Stimulated activated CD8-positive, alpha-beta memory T cell treated with anti-CD3 and anti-CD28 coated beads, Interleukin-15, amount 100 ng/mL, for 48 hours (primary cell): Measurements from ENCODE around the gene SLC30A9.

Experiments used
- DNase-seq, 2 donors: peaks; one replicate each; pipeline ENCODE4 v3.0.0-alpha.2; 2020; ENCODE audit warnings: low read depth in 2 of 2

The SLC30A9 gene

DNA sequence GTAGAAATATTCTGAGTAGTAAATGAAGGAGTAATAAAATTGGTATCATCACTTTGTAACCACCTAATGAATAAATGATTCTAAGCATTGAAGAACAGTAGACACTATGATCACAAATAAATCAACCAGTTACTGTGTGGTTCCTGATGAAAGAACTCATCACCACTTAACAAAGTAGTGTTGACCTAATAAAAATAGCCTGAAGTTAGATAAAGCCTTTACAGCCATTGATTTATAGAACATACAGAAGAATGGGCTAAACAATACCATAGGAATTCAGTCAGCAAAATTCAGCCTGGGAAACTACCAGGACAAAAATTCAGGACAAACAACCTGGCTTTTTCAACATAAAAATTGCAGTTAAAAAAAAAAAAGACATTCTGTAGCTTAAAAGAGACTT, 9.0 kb downstream of the SLC30A9 start:
- DNase-seq = no peak

DNA sequence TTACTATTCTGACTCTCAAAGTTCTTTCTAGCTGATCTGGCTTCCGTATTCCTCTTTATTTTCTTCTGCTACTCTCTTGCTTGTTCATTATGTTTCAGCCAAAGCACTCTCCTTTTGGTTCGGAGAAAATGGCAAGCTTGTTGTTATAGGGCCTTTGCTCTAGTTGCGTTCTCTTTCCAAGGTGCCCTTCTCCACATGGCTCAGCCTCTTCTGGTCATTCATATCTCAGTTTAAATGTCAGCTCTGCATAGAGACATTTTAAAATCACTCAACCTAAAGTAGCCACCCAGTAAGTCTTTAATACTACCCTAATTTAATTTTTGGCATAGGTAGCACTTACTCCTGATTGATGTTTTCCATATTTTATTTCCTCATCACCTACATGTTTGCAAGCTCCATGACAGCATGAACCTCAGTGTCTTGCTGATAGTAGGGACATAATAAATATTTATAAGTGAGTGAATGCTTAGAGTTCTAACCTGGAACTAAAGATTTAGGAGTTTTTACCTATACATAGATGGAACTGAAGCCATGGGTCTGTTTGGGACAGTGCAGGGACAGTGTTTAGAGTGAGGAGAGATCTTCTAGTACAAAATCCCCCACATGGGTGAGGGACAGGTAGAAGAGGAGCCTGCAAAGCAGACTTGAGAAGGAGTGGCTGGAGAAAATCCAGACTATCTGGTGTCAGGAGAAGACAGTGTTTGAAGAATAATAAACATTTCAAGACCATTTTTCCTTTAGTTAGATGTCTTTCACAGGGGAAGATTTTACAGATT, 17.9 kb downstream of the SLC30A9 start:
- no peak for DNase-seq

DNA sequence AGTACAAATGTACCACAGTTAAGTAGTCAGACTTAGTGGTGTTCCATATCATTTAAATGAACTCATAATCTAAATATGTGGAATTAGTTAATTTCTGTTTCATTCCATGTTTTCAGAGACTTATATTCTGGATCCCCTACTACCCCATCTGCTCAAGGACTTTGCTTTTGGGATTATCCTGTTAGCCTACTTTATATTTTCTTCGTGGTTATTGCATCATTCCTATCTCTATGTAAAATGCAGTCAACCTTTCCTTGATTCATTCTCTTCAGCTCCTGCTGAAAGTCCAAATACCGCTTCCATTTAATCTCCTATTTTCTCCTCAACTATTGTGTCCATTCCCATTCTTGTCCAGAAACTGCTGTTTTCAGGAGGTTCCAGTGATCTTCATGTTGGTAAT, 25.1 kb downstream of the SLC30A9 start:
- no peak for DNase-seq

DNA sequence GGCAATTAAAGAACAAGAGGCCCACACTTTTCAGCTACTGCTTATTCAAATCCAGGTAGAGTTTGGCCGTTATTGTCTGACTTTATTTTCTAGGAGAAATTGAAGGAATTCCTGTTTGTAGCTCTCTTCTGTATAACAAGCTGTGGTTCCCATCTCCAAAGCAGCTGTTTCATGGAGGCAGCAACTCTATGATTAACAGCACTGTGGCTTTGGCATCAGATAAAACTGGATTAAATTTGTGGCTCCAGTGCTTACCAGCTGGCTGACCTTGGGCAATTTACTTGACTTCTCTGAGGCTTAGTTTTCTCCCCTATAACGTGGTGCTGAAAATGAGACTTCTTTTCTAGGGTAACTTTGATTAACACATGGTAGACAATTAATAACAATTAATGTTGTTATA, 28.1 kb downstream of the SLC30A9 start:
- no peak for DNase-seq

DNA sequence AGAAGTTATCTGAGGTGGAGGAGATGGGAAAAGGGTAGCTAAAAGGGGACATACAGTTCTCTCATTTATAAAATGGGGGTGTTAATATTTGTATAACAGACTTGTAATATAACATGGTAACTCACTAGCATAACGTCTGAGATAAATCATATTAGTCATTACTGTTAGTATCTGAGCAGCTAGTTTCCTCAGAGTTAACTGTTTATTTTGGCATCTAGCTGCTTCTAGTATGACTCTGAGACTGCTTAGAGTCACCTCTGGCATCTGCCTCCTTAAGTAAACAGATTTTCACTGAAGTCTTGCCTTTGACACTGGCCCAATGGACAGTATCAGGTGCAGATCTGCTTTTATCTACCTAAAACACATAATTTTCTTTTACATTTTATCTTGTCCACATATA, 58.1 kb downstream of the SLC30A9 start:
- DNase-seq = no peak

DNA sequence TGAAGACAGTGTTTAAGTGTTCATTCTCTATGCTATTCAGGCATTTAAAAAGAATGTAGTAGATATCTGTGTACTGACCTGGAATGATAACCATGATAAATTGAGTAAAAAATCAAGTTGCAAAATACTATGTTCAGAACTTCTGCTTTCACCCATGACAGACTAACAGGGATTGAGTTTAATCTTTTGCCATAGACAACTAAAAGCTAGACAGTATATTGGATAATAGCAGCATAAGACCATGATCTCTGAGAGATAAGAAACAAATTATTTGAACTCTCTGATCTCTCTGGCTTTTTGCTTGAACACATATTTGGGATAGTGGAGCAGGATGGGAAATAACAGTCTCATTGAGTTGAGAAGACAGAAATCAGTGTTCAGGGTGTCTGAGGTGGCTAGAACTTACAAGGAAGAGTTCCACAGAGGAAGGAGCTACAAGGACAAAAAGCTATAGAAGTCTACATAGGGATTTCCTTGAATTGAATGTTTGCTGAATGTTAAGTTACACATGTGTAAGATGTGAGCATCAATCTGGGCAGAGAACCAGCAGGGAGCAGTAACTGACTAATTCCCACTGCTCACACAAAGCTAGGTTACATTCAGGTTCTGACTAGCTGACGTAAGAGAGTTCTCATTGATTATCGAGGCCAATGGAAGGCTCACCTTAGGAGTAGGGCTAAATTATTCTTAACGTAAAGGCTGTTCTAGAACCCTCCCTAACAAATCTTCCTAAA, 60.4 kb downstream of the SLC30A9 start:
- no peak for DNase-seq

DNA sequence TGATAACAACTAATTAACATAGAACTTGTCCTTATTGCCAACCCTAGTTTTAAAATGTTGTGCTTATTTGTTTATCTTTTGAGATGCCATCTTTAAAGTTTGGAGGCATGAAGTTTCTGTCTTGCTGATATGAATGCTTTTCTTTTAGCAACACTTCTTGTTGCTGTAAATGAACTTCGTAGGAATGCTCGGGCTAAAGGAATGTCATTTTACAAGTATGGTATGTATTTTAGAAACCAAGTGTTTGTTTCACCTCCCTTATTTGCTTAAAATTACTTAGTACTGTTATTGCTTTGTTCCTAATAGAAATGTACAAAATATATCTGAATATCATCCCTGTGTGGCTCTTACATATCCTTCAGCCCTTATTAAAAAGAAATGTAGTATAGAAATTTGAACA, 76.1 kb downstream of the SLC30A9 start:
- no peak for DNase-seq

DNA sequence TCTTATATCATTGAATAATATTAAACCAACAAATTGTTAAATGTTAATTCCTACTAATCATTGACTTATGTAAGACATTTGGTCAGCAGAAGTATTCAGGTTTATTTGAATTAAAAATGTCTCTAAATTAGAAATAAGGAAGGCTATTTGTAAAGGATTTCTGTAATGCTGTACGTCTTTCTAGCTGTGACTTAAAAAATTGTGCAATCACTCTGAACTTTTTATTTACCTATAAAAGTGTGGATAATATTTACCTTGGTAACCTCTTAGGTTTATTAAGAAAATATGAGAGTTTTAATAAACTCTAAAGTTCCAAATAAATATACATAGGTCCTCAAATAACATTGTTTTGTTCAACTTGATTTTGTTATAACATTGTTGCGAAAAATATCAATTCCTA, 76.9 kb downstream of the SLC30A9 start:
- no peak for DNase-seq

DNA sequence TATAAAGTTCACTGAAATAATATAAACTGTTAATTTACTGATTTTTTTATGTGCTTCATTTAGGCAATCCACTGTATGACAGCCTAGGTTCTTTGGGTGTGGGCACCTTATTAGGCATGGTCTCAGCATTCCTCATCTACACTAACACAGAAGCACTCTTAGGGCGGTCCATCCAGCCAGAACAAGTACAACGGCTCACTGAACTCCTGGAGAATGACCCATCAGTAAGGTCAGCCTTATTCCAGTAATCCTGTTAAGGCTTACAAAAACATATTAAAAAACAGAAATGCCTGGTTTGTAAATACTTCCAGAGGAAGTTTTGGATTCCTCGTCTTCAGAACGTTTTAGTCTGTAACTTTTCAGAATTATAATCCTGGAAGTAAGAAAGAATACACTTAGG, 80.1 kb downstream of the SLC30A9 start:
- DNase-seq = no peak

DNA sequence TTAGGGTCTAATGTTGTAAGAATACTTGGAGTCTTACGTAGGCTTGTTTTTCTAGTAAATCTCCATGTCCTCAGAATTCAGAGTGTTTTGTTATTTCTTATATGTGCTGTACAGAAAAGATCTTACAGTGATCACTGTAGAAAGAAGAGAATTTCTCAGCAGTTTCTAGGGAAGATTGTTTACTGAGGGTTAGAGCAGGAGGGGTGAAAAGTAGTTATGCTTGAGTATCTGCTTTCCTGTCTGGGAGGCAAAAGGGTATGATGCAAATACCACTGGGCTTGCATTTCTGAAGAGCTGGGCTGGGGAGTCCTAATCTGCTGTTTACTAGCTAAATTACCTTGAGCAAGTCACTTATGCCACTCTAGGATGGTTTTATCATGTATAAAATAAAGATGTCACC, 84.0 kb downstream of the SLC30A9 start:
- no peak for DNase-seq

DNA sequence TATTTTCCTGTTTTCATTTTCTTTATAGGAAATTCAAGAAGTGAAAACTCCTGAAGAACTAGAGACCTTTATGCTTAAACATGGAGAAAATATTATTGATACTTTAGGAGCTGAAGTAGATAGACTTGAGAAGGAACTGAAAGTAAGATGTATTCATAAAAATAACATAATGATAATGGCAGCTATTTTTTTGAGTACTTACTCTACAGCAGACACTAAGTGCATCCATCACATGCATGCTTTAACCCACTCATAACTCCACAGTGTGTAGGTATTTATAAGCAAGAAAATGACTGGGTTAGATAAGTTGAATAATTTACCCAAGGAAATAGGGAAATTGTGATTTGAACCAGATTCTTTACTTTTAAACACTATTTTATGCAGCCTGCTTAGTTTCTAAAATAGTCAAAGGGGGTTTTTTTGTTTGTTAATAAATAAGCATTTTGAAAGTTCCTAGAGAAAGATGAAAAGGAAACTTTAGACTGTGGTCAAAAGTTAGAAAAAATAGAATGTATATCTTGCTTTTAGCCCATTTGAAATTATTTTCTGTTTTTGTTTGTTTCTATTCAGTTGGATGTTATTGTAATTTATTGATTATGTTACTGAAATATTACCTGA, 88.0 kb downstream of the SLC30A9 start:
- DNase-seq = no peak

DNA sequence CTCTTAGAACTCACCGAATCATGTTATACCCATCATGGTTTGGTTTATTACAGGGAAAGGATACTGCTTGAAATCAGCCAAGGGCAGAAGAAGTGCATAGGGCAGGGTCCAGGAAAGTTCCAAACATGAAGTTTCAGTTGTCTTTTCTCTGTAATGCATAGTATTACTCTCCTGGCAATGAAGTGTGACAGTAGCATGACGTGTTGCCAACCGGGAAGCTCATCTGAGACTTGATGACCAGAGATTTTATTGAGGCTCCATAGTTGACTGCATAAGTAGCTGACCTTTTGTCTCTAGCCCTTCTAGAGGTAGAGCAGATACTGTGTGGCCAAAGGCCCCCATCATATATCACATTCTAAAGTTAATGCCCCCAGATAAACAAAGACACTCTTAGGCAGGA, 90.0 kb downstream of the SLC30A9 start:
- DNase-seq = no peak

DNA sequence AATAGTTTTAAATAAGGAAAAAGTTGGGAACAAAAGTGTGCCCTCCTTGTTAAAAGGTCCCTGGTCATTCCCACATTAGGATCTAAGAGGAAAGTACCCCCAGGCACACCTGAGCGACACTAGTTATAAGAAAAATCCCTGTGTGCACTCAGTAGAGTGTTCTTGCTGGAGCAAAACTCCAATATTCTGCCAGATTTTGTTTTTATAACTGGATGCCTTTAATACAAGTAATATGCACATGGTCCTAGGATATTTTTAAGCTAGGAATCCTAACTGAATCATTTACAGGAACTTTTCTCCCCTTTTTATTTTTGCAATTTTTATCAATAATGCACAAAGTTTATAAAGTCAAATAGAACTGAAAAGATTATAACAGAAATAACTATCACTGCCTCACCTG, 93.5 kb downstream of the SLC30A9 start:
- no peak for DNase-seq

DNA sequence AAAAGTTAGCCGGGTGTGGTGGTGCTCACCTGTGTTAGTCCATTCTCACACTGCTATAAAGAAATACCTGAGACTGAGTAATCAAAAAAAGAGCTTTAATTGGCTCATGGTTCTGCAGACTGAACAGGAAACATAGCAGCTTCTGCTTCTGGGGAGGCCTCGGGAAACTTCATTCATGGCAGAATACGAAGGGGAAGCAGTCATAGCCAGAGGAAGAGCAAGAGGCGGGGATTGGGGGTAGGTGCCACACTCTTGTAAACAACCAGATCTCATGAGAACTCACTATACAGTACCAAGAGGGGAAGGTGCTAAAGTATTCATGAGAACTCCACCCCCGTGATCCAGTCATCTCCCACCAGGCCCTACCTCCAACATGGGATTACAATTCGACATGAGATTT, 98.1 kb downstream of the SLC30A9 start:
- DNase-seq = no peak

DNA sequence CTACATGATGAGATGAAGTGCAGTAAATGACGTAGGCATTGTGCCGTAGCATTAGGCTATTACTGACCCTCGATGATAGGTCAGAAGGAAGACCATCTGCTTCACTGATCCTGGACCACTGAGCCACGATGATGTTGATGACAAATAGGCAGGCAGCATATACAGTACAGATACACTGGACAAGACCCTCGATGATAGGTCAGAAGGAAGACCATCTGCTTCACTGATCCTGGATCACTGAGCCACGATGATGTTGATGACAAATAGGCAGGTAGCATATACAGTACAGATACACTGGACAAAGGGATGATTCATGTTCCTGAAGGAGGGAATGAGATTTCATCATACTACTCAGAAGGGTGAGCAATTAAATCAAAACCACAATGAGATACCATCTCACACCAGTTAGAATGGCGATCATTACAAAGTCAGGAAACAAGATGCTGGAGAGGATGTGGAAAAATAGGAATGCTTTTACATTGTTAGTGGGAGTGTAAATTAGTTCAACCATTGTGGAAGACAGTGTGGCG, 111.2 kb downstream of the SLC30A9 start:
- no peak for DNase-seq

DNA sequence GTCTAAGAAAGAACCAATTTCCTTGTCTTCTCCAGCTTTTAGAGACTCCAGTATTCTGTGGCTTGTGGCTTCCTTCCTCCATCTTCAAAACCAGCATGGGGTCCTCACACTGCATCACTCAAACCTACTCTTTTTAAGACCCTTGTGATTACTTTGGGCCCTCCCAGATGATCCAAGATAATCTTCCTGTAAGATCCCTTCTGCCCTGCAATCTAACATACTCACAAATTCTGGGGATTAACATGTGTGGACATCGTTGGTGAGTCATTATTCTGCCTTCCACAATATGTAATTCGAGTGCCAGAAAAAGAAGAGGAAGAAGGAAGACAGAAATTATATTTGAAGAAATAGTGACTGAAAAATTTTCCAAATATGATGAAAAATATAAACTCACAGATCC, 114.2 kb downstream of the SLC30A9 start:
- DNase-seq = no peak

DNA sequence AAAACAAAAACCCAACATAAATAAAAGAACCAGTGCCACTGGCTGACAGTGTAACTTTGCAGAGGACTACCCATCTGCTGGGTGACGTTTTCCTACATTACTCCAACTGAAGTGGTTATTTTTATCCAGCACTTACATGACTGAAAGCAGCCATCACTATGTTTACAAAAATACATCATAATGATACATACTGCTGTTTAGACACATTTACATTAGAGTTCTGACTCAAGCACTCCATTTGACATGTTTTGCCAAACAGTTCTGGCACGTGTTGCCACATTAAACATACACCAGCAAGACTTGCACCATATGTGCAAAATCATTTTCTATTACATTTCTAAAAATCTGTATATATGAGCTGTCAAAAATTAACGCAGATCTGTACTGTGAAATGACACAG, 122.5 kb downstream of the SLC30A9 start:
- DNase-seq = no peak

DNA sequence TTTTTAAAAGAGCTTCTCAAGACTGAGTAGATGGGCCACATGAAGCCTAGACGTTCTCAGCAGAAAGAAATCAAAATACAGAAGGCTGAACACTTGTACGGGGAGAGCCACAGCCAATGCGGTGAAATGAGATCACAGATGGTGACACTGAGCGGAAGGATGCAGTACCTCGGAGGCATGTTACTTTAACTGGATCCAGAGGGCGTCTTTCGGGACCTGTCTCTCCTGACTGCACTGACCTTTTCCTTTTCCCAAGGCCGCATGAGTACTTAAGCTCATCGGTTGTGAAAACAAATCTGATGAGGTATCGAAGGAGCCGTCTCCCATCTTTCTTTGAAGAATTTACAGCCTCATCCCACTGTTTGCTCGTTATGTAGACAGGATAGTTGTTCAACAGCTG, 129.6 kb downstream of the SLC30A9 start:
- DNase-seq = no peak

DNA sequence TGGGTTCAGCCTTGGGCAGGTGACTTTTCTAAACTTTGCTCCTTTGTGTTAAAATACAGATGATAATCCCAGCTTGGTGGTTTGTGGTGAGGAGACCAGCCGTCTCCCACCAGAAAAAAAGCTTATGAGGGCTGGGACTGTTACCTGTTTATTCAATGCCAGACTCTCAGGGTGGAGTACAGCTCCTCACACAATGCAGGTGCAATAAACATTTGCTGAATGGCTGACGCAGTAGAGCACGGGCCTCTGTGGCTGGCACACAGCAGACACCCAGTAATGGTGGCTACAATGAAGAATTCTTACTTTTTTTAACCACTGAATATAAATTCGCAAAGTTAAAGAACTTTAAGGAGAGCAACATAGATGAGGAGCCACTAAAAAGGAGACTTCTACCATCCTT, 131.9 kb downstream of the SLC30A9 start:
- DNase-seq = no peak

DNA sequence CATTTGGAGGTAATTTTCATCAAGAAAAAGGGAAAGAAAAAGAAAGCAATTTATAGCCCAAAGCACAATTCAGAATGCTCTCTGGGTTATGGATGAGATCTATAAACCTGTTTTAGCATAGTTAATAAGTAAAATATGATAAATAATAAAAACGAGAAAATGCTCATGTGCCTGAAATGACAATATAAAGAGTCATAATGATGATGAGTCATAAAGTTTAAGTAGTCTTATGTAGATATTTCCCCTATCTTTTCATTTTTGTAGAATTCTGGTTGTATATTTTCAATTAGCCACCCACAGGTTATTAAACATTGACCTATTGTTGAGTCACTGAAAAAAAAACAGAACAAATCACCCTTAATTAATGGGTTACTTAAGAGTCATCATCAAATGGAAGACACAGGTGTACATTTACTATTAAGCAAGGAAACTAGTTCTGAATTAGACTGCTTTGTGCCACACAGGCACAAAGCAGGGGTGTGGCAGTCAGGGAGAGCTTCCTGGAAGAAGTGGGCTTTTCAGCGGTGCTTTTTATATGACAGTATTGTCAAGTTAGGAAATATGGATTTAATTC, 132.8 kb downstream of the SLC30A9 start:
- no peak for DNase-seq

DNA sequence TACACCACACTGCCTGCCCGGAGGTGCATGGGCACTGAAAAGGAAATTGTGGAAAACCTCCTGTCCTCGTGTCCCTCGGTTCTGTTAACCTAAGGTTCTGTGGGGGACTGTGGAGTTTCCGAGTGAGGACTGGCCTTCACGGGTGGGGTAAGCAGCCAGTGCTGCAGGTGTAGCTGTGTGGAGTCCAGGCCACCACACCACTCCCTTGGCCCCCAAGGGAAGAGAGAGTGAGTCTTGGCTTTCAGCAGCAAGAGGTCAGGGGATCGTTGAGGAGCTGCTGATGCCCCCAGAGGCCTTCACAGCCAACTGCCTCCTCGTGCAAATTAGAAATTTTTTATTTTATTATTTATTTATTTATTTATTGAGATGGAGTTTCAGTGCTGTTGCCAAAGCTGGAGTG, 141.8 kb downstream of the SLC30A9 start:
- no peak for DNase-seq

DNA sequence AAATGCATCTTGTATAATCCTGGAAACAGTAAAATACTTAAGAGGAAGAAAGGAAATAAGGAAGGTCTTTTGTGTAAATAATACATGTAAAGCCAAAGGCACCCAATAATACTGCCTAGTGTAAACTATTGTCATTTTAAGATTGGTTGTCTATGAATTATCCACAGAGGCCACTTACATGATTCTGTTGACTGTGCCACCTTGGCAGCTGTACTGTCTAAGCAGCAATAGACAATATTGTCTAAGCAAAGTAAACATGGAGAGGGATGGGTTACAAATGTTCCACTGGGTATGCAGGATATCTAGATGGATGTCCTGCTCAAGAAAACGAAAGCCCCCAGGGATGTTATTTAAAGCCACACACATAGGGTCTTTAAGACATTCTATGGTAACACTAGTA, 142.7 kb downstream of the SLC30A9 start:
- DNase-seq = no peak

DNA sequence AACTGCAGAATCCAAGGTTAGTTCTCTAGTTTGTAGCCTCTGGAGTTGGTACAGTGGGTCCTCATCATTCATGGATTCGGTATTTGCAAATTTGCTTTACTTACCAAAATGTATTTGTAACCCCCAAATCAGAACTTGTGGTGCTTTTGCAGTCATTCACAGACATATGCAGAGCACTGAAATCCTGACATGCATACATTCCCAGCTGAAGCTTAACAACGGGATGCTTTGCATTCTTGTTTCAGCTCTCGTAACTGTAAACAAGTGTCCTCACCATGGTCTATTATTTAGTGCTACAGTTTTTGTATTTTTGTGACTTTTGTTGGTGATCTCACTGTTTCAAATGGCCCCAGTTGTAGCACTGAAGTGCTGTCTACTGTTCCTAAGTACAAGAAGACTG, 146.0 kb downstream of the SLC30A9 start:
- no peak for DNase-seq
